ENCODE measurements around the gene TUBA4B.

- no peak for TF ChIP-seq CTCF (IDR thresholded peaks at IDR 0.05)
- no peak for TF ChIP-seq POLR2A (IDR thresholded peaks at IDR 0.05)
Observed at GRCh38 chr2:219261024-219261855, 8.2 kb downstream of the TUBA4B start.
